Measurements from ENCODE around the gene TIE1. TPM values are rescaled to one million over a fixed set of nuclear protein-coding genes. Genes with fewer than 3 reads are reported as not detected.

Gene TIE1
- total and polyA plus RNA-seq, 7 donors: 8.2 to 29.7 (median 10.9) TPM

GRCh38 chr1:43265431-43265830, 35.4 kb upstream of the TIE1 start:
- Histone ChIP-seq H3K27ac (no peak overlapping the region), H3K4me3 (no peak overlapping the region), H3K4me1 (no peaks in the 10 kb centered on the region), H3K36me3 (ENCODE audit: insufficient read depth in 1 of 2, low read depth in 1 of 2) (no peaks in the 10 kb centered on the region), H3K9me3 (no peaks in the 10 kb centered on the region), H3K27me3 (ENCODE audit: insufficient read depth in 3 of 3, low read length in 2 of 3) (peaks cover 0 to 8% (median 0%) of the 10 kb centered on the region in 3 donors)
- no peak for ATAC-seq
- no peak for TF ChIP-seq CTCF (IDR thresholded peaks at IDR 0.05)
- no peak for DNase-seq
- intact Hi-C loops (cut with DNase I): no loop called here
- WGBS, 3 donors: 82 to 88% (median 83%) methylated on average over 4 of the region's 4 CpGs

DNA sequence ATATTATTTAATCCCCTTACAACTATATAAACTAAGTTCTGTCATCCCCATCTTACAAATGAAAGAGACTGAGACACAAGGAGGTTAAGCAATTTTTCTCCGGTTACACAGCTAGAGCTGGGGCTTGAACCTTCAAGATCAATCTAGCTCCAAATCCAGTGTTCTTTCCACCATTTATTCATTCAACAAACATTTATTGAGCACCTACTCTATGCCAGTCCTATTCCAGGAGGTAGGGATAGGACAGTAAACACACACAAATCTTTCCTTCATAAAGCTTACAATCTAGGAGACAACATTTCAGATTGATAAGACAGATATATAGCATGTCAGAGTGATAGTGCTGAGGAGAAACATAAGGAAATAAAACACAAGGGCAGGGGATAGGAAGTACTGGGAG, 33.9 kb upstream of the TIE1 start:
- ATAC-seq (no peak), DNase-seq (no peak)
- peaks cover 0 to 22% (median 3%) of the 10 kb centered on the region in 3 donors for H3K27me3 ChIP-seq (ENCODE audit: insufficient read depth in 3 of 3, low read length in 2 of 3)
- intact Hi-C loops (cut with DNase I): no loop called here
- H3K9me3 ChIP-seq: no peaks in the 10 kb centered on the region
- no peaks in the 10 kb centered on the region for H3K36me3 ChIP-seq (ENCODE audit: insufficient read depth in 1 of 2, low read depth in 1 of 2)
- no peak for TF ChIP-seq CTCF (IDR thresholded peaks at IDR 0.05)
- no peak overlapping the region for H3K27ac ChIP-seq
- 90 to 96% (median 91%) methylated on average over 1 of the region's 1 CpG for WGBS, 3 donors
- no peaks in the 10 kb centered on the region for H3K4me1 ChIP-seq
- no peak overlapping the region for H3K4me3 ChIP-seq

GRCh38 chr1:43267291-43267805, 33.4 kb upstream of the TIE1 start:
- Histone ChIP-seq H3K36me3 (ENCODE audit: insufficient read depth in 1 of 2, low read depth in 1 of 2) (no peaks in the 10 kb centered on the region), H3K9me3 (no peaks in the 10 kb centered on the region), H3K4me1 (no peaks in the 10 kb centered on the region), H3K27me3 (ENCODE audit: insufficient read depth in 3 of 3, low read length in 2 of 3) (peaks cover 0 to 27% (median 3%) of the 10 kb centered on the region in 3 donors), H3K27ac (no peak overlapping the region), H3K4me3 (no peak overlapping the region)
- ATAC-seq: no peak
- DNase-seq: no peak
- TF ChIP-seq CTCF (IDR thresholded peaks at IDR 0.05): no peak
- intact Hi-C loops (cut with DNase I): no loop called here
- 69 to 76% (median 70%) methylated on average over 9 of the region's 9 CpGs for WGBS, 3 donors

GRCh38 chr1:43267818-43268425, 32.9 kb upstream of the TIE1 start:
- Histone ChIP-seq H3K36me3 (ENCODE audit: insufficient read depth in 1 of 2, low read depth in 1 of 2) (no peaks in the 10 kb centered on the region), H3K27me3 (ENCODE audit: insufficient read depth in 3 of 3, low read length in 2 of 3) (peaks cover 0 to 29% (median 3%) of the 10 kb centered on the region in 3 donors), H3K4me3 (no peak overlapping the region), H3K4me1 (no peaks in the 10 kb centered on the region), H3K27ac (no peak overlapping the region), H3K9me3 (no peaks in the 10 kb centered on the region)
- intact Hi-C loops (cut with DNase I): no loop called here
- no peak for ATAC-seq
- DNase-seq: no peak
- 84 to 91% (median 86%) methylated on average over 3 of the region's 3 CpGs for whole genome bisulfite sequencing, 3 donors
- no peak for TF ChIP-seq CTCF (IDR thresholded peaks at IDR 0.05)

Data from psoas muscle (tissue), 8 donors.